SH-SY5Y (cell line): ENCODE data around the gene THSD7A.

ENCODE experiments used
- GATA2 ChIP-seq: IDR thresholded peaks from 2 replicates; pipeline ENCODE4 v1.6.1; 2011; ENCODE audit warnings: mild to moderate bottlenecking, low read depth, low read length
- GATA3 ChIP-seq: IDR thresholded peaks from 2 replicates; pipeline ENCODE4 v1.6.1; 2011; ENCODE audit warnings: low read depth, mild to moderate bottlenecking, low read length, moderate library complexity

The THSD7A gene

DNA sequence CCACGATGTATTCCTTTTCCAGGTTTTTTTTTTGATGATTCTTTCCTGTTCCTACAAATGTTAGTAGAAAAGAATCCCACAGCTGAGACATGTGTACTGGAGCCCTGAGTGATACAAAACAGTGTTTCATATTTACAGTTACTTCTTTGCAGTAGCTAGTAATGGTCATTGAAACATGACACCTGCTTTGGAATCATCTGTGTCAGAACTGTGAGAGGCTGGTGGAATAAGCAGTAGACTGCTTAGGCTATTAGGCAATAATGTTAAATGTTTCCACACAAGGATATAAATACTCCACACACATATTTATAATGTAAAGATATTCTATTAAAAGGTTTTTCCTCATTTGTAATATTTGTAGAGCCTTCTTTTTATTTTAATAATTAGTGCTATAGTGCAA lies 394.0 kb downstream of the THSD7A start:
- TF ChIP-seq GATA3 (no peak), GATA2 (no peak)

DNA sequence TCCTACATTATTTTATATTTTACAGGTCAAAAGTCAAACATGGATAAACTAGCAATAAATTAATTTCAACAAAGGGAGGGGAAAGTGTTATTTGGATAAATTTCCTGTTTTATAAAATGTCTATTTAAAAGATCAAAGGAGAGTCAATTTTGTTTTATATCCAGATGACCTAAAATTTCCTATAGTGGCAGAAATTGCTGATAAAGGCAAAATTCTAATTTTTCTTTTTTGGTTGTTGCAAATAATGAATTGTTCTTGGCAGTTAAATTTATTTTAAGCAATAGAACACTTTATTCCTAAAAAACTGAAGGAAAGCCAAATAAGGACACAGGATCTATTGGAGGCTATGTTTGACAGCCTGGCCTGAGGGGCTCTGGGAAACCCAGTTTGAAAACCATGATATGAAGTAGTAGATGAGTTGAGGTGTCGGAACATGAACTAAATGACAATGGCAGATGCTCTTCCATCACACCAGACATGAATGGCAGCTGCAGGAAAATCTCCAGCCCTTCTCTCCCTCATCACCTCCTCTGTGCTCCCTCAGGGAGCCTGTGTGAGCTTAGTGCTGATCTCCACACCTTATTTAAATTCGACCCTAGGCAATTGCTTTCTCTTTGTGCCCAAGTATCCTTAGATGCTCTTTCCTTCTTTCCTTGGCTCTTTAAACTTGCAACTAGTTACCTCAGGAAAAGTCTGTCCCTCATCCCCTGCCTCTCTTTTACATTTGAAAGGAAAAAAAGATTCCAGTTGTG lies 395.0 kb downstream of the THSD7A start:
- TF ChIP-seq GATA3 (no peak), GATA2 (no peak)

DNA sequence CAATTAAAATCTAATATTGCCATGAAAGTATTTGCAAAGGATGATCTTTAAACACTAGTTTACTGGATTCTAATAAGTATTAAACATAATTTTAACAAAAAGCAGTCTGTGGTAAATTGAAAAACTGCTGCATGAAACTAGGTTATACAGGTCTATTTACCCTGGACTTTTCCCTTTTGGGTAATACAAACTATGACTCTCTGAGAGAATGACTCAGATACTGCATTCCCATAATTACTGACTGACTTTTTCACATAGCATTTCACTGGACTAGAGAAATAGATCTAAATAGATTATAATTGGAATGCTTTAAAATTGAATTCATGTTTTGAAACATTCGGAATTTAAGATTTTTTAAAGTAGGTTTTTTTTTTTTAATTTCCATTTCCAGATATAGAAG lies 395.7 kb downstream of the THSD7A start:
- no peak for TF ChIP-seq GATA3

DNA sequence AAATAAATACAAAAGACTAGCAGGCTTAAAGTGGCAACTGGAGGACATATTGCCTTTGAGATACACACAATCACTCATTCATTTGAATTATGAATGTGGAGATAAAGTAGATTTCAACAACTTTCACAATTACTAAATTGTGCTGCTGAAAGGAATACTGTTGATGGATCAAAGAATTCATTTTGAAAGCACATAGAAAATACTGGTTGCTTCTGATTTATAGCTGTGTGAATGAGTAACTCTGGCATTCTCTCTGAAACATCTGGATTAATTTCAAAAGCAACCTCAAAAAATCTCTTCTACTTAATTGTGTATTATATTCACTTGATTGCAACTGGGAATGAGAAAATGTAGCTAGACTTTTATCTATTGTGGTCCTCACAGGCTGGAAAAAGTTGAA lies 397.6 kb downstream of the THSD7A start:
- no peak for TF ChIP-seq GATA2
- no peak for TF ChIP-seq GATA3

DNA sequence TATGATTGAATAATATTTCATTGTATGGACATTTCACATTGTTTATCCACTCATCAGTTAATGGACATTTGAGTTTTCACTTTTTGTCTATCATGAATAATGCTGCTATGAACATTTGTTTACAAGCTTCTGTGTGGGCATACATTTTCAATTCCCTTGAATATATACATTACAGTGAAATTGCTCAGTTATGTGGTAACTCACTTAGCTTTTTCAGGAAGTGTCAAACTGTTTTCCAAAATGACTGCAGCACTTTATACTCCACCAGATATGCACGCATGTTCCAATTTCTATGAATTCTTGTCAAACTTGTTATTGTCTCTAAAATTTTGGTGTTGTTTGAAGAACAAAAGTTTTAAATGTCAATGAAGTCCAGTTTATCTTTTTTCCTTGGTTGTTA lies 401.2 kb downstream of the THSD7A start:
- no peak for TF ChIP-seq GATA2
- TF ChIP-seq GATA3 = no peak

DNA sequence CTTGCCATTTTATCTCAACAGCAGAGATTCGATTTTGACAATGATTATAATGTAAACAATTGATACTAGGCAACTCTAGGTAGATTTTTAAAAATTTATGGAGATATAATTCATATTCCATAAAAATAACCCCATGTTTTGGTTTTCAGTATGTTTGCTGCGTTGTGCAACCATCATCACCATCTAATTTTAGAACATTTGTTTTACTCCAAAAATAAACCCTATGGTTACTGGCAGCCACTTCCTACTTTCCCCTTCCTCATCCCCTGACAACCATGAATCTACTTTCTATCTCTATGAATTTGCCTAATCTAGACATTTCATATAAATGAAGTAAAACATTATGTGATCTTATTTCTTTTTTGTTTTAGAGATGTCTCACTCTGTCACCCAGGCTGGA lies 401.9 kb downstream of the THSD7A start:
- TF ChIP-seq GATA3 = no peak
- TF ChIP-seq GATA2 = no peak

DNA sequence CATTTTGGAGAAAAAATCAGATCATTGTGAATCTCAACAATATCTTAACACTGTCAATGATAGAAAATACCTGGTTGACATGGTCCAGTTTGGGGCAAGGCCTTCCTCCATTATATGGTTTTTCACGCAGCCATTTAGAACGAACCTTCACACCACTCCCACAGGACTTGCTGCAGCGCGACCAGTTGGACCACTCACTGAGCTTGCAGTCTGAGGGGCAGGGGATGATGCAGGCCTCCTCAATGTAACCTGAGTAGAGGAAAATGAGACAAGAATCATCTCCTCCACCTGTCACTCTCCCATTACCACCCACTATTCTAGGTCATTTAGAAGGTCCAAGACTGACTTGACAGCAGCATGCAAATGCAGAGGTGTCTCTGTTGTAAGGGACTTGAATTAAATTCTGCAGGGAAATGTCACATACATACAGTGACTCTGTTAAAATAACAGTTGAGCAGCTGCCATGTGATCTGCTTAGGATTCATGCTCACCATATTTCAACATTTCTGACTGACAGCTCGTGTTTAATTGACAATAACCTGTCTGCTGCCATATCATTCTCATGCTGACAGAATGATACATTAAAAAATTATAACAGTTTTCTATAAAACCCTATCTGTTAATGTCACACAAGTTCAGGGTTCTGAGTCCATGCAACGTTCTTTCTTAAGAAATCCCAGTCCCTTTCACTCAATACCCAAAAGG lies 403.0 kb downstream of the THSD7A start:
- TF ChIP-seq GATA3 (no peak), GATA2 (no peak)

DNA sequence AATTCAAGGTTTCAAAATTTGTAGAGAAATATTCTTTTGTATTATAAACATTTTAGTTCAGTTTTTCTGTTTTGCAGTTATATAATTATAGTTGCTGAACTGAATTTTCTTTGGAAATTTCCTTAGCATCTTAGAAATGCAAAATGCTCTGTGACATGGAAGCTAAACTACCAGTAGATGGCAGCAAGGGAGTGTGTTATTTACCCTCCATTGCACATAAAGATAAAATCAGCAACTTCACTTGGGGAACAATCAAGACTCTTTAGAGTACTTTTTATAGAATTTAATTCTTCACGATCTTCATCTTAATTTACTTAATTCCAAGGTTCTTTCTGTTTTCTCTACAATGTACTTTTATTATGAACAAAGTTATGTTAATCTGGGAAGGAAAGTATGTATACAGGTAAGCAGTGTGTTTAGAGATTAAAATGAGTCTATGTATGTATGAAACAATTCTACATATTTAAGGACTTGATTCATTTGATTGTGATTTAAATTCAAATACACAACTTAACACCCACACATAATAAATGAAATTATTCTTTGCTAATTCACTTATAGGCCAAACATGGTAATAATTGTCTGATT lies 404.2 kb downstream of the THSD7A start:
- peak; percentile 92 for TF ChIP-seq GATA3
- TF ChIP-seq GATA2 = peak; percentile 73

DNA sequence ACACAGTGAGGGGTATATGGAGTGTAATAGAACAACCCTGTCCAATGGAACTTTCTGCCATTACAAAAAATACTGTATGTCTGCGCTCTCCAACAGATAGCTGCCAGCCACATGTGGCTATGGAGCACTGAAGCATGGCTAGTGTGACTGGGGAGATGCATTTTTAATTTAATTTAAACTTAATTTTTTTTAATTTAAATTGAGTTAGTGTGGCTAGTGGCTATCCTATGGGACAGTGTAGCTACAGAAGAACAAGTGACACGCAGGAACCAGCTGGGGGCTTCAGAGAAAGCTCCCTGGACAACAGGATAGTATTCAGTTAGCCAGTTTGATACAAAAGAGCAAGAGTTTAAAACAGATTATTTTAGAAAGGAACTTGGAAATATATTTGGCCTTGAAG lies 408.0 kb downstream of the THSD7A start:
- TF ChIP-seq GATA2 (no peak), GATA3 (no peak)

DNA sequence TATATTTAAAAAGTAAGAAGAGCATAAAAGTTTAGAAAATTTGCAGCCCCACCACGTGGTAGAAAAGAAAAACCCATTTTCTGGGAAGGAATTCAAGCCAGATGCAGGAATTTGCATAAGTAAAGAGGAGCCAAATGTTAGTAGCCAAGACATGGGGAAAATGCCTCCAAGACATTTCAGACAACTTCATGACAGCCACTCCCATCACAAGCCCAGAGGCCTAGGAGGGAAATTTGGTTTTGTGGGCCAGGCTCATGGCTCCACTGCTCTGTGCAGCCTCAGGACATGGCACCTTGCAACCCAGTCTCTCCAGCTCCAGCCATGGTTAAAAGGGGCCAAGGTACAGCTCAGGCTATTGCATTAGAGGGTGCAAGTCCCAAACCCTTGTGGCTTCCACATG lies 411.9 kb downstream of the THSD7A start:
- TF ChIP-seq GATA3 = no peak
- TF ChIP-seq GATA2 = no peak

DNA sequence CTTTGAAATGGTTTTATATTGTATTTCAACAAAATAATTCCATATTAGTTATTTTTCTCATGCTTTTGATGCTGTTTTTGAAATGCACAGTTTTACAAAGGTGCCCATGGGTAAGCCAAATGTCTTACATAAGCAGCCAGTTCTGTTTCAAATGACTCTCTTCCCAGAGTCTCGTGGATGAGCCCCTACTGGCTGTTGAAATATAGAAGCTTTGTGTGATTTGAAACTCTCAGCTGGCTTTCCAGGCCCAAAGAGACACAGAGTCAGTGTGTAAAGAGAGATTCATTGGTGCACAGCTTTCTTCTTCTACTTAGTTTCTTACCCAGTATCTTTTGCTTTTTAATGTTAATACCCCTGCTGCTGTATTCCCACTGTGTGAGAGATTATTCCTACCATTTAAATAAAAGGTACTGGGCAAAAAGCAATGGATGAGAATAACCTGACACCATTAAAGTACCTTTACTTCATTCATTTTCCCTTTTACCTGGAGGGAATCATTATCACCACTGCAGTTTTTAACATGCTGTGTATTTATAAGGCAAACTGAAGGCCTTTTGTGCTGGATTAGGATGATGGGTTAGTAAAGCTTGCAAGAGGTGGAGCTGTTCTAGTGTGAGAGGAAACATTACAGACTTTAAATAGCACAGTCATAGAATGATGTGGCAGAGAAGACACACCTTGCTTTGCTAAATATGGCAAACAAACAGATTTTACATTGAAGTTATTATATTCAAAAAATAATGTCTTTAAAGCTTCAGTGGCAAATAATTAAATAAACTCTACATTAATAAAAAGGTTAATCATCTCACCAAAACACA lies 415.1 kb downstream of the THSD7A start:
- no peak for TF ChIP-seq GATA3
- TF ChIP-seq GATA2 = no peak

DNA sequence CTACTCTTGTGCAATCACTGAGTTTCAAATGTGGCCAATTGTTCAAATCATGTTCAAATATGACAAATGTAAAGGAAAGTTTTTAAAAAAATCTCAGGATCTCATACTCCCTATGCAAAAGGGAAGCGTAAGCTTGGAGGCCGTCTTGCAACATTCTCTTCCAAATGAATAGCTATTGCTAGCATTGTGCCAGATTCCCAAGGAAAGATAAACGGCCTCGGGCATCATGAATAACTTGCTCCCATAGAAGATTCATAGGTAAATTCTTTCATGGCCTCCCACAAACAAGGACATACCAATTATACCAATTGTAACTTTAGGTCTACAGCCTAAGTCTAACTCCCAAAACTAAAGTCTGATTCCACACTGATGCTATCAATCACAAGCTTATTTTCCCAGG lies 416.9 kb downstream of the THSD7A start:
- TF ChIP-seq GATA2 (no peak), GATA3 (no peak)

DNA sequence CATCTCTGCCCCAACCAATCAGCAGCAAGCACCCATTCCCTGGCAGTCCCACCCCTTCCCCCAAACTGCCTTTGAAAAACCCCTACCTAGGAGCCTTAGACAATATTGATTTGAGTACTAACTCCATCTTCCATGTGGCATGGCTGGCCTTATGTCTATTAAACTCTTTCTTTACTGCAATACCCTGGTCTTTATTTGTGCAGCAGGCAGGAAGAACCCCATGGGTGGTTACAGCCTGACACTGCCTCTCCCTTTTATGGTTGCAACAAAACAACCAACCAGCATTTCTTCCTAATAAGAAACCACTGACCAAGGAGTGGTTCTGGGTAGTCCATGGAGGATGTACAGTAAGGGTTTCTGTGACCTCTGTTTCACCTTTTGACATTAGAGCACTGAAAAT lies 418.1 kb downstream of the THSD7A start:
- no peak for TF ChIP-seq GATA2
- no peak for TF ChIP-seq GATA3

DNA sequence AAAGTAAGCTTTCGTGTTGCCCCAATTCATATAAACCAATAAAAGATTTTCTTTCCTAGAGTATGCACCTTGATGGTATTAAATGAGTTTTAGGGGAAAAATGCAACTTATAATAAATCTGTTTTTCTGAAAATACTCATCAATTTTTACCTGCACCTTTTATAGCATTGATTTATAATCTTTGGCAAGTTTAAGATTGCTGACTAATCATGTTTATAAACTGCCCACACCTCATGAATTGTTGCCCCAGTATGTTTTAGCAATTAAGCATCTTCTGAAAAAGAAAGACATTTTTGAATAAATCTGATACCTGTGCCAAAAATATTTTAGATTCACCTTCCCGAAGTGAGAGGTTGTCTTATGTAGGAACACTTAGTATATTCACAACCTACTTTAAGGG lies 420.0 kb downstream of the THSD7A start:
- TF ChIP-seq GATA3 (no peak), GATA2 (no peak)
